Activated CD8-positive, alpha-beta memory T cell treated with anti-CD3 and anti-CD28 coated beads, Interleukin-2, amount 50 U/mL, for 24 hours (primary cell): ENCODE measurements around the gene MLN.

Experiments used
- DNase-seq: peaks from one replicate; pipeline ENCODE4 v3.0.0-alpha.2; 2020; ENCODE audit errors: extremely low read depth

The MLN gene

DNA sequence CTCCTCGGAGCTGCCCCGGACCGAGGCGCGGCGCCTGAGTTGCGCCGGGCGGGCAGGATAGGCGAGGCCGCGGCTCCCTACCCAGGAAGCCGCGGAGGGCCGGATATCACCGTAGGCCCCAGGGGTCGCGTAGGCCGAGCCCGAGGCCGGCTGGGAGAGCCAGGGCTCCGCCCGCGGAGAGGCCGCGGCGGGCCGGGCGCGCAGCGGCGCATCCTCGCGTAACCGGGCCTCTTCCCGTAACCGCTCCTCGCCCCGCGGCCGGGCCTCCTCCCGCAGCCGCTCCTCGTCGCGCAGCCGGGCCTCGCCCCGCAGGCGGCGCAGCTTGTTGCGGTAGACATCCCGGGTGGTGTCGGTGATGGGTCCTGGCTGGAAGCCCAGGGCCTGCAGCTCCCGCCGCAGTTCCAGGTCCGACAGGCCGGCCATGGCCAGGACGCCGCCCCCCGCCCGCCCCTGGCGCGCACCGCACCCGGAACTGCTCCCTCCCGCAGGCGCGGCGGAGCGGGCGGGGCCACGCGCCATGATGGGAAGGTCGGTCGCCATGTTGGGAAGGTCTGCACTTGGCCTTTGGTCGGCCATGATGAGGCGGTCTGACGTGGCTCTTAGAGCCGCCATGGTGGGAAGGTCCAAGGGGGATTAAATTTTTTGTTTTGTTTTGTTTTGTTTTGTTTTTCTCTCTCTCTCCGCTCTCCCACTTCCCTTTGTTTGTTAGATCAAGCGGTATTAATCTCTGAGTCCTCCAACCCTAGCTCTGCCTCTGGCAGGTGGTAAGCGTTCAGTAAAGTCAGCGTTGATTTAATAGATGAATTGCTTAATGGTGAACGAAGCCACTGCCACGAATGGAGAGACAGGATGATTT is 14.9 kb downstream of the MLN start, which contains the start of gene LEMD2:
Gene LEMD2 (minus strand): TSS at position 437 of the 856 bp plus-strand sequence. CDS start 14 bp downstream, at position 423.
- DNase-seq, result peak; percentile 83

- DNase-seq, result no peak
Observed at GRCh38 chr6:33787954-33788693, 15.7 kb downstream of the MLN start.

GRCh38 chr6:33787346-33787953 is 16.4 kb downstream of the MLN start:
- no peak for DNase-seq

GRCh38 chr6:33786736-33787135 is 17.1 kb downstream of the MLN start:
- no peak for DNase-seq

- no peak for DNase-seq
Observed at GRCh38 chr6:33785778-33786177, 18.0 kb downstream of the MLN start.

DNA sequence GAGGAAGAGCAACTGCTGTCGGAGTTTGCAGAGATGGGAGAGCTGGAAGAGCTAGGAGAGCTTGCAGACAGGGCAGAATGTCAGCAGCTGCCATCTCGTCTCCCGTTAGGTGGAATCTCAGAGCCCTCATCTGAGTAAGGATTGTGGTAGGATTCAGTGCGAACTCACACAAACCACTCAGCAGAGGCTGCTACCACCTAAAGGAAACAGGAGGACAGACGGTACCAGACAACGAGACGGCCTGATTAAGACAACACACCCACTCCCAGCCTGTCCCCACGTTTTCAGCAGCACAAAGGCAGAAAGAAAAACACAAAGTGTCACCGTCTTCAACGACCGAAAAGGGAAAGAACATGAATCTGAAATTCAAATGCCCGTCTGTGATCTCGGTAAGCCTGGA is 19.0 kb downstream of the MLN start:
- no peak for DNase-seq

DNA sequence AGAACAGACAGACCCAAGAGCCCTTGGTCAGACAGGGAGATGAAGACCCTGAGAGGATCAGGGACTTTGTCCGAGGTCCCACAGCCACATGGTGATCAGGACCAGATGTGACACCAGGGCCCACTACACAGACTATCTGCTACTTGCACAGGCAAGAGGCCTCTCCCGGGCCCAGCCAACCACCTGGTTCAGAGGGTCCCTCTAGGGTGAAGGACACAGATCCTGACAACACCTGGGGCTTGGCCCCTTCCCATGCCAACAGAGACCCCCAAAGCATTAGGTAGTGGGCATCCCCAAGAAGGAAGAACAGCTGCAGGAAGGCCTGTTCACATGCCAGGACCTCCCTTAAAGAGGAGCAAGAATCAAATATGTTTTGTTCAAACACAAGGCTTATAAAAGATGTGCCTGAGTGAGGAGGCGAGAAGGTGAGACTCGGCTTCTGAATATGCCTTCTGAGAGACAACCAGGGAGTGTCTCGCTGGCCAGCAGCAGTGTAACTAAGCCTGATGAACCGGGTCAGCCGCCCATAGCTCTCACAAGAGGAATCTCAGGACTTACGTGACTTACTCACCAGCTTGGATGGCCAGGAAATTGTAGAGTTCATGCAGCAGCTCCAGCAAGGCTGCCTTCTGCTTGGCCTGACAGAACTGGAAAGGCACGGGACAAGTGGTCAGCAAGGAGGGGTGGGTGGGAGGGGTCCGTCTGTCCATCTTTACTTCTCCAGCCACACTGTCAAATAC is 19.9 kb downstream of the MLN start:
- DNase-seq, result no peak

GRCh38 chr6:33782561-33782960 is 21.2 kb downstream of the MLN start:
- DNase-seq, result no peak

DNA sequence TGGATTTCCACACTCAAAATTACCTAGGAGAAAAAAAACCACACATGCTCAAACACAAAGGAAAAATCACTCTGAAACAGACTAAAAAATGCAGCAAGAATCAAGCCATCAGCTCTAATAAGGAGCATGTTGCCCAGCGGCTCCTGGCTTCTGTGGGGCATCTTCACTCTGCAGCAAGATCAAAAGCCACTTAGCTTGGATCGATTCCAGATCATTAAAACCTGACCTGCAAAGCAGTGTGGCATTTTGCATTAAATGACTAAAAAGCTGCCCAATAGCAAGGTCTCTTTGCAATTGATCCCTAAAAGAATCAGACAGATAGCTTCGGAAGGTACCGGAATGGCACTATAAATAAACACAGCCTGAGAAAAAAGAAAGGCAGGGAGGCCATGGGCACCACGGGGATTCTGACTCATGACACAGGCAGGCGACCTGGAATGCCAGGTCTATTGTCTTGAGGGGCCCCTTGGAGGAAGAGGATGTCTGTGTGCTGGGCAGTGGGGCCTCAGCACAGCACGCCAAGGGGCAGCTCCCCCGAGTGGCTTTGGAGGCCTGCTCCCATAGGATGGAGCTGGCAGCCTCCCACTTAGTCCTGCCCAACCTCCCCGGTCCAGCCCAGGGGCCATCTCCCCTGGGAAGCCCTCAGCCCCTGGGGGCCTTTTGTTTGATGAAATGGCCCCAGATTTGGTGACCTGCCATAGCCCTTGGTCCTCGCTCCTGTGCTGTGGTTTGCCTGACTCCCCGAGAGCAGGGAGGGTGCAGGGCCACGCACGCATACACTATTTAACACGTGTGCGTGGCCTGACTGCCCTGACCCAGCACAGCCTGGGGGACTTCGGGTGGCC is 22.4 kb downstream of the MLN start:
- no peak for DNase-seq

GRCh38 chr6:33779895-33780294 is 23.9 kb downstream of the MLN start:
- no peak for DNase-seq

GRCh38 chr6:33779290-33779689 is 24.5 kb downstream of the MLN start:
- DNase-seq, result no peak

DNA sequence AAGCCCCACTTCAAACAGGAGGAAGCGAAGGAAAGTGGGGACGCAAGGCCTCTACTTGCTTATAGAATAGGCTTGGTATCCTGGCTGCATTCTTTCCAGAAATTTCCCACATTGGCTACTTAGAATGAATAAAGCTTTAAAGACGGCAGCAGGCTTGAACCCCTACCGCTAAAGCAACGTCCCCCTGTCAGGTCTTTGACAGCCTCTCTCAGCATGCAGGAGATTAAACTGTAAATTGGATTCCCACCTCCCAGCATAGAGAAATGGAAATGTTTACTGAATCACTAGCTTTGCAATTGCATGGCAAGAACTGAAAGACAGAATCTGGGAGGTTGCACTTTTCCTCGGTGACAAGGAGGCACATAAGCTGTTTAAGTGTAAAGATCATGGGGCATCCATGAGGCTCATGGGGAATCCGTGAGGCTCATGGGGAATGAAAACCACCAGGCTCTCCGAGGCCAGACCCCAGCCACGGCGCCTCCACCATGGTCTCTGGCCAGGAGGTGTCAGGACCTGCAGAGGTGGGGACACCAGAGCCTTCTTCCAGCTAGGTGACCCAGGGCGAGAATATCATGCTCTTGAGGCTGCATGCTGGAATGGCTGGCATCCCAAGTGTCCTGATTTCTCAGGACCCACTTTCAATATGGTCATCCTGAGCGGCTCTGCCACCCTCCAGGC is 25.2 kb downstream of the MLN start:
- no peak for DNase-seq

DNA sequence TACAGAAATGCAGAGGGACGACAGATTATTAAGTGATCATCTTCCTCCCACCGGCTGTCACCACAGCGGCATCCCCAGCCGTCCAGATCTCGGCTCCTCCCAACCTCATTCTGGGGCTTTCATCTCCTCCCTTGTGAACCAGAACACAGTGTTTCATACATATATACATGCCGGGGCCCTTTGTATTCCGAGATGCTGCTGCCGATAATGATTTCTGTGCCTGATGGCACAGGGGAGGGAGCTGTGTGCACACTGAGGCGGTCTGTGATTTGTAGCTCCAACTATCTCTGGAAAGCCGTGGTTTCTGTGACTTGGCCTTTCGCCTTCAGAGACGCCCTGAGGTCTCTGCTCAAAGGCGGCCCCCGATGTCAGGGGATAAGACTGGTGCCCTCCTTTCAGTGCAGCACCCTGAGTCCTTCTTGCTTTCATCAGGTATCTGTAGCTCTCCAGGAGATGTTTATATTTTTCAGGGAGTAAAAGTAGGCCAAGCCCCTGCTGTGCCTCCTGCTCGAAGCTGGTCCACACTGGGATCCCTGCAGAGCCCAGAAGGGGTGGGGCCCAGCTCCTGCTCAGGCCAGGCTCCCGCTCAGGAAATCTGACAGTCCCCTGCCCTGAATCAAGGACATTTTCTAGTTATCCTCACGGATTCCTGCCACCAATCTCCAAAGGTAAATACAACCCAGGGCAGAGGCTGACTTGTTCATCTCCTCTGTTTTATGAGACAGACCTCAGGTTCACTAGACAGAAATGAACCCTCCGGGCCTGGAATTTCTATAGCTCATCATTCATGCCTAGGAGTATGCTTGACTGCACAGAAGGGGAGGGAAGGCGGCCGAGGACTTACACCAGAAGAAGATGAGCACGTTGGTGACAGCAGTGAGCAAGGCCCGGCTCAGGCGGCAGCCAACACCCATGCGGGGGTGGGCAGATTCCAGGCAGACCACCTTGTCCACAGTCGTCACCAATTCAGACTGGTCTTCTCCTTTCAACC is 26.1 kb downstream of the MLN start:
- no peak for DNase-seq

DNA sequence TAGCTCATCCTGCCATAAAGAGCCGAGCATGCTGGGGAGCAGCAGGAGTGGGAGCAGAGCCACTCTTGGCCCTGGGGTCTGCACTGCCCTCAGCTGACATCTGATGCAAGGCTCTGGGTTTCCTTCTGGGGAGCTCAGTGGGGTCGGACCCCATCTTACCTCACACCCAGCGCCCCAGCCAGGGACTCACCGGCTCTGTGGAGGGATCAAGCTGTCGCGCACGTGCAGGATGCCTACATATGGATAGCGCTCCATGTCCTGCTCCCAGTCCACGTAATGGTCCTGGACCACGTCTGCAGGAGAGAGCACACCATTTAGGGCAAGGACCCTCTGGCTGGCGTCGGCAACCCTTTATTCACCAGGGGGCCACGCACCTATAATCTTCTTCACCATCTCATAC is 27.0 kb downstream of the MLN start:
- DNase-seq, result no peak

DNA sequence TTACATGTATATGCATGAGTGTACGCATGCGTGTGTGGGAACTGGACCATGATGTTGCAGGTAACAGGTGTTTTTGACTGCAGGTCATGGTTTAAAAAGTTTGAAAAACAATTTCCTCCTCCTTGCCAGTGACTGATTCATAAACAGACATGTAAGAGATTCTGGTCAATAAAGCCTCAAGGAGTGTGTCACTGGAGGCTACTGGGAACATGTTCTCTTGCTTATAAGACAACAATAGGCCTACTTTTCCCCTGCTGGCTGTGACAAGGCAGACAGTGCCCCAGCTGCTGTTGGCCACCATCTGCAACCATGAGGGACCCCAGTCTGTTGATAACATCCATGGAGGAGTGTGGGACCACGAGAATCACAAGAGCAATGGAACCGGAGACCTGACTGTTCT is 27.6 kb downstream of the MLN start:
- no peak for DNase-seq

- no peak for DNase-seq
Observed at GRCh38 chr6:33774774-33775173, 29.0 kb downstream of the MLN start.

GRCh38 chr6:33772902-33773472 is 30.8 kb downstream of the MLN start:
- no peak for DNase-seq

- no peak for DNase-seq
Observed at GRCh38 chr6:33772082-33772830, 31.5 kb downstream of the MLN start.
